ENCODE results near the gene LARP1. TPM values are rescaled to one million over a fixed set of nuclear protein-coding genes. Genes with fewer than 3 reads are reported as not detected.

The LARP1 gene
- total and polyA plus RNA-seq, 2 experiments from 2014 or later, result 133 to 302 TPM

DNA sequence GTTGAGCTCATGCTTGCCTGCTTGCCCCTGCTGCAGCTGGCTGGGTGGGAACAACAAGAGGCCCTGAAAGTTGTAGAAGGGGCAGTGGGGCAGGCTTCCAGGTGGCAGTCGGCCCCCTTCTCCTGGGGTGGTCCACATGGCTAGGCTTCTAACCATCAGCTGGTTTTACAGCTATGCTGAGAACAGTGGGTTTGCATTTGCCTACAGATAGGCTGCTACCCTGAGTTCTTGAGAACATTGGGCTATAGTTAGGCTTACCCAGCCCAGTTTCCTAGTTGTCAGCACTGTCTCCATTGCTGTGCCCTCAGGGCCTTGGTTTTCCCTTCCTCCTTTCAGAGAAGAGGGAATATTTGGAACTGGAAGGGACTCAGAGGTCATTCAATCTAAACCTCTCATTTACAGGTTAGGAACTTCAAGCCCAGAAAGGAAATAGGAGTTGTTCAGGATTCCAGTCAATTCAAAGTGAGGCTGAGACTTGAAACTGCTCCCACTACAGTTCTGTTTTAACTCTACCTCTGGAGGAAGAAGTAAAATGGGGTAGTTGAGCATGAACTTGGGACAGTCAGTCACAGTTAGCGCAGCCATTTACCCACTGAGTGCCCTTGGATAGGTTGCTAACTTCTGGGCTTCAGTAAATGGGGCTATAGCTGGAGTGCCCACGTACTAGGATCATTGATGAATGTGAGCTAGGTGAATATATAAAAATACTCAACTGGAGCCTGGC, 11.5 kb downstream of the LARP1 start:
- no peaks in the 10 kb centered on the region for H3K9me2 ChIP-seq (ENCODE audit: insufficient read depth)
- H3K4me3 ChIP-seq, result no peak overlapping the region
- DNase-seq (ENCODE audit: low spot score) (no peak), ATAC-seq (no peak)
- peaks cover 100% of the 10 kb centered on the region for H4K20me1 ChIP-seq (replicated peaks; ENCODE audit: insufficient read depth)
- no peak overlapping the region for H2AFZ ChIP-seq
- Mint-ChIP-seq H3K9me3 (no peaks in the 10 kb centered on the region), H3K4me1 (peaks cover 72% of the 10 kb centered on the region), H3K27ac (no peak overlapping the region), H3K36me3 (ENCODE audit: low read depth) (peaks cover 5% of the 10 kb centered on the region; the same call in 2 of the 3 replicates), H3K27me3 (ENCODE audit: insufficient read depth, low read depth, poor library complexity) (peaks cover 15% of the 10 kb centered on the region), H3K4me3 (no peak overlapping the region)
- no peaks in the 10 kb centered on the region for H3K27me3 ChIP-seq (ENCODE audit: insufficient read depth)
- peak overlapping the region; percentile 36 for H3K4me2 ChIP-seq
- peaks cover 21% of the 10 kb centered on the region for H3F3A ChIP-seq (replicated peaks; ENCODE audit: low read depth)
- H3K27ac ChIP-seq (ENCODE audit: low read depth), result peak overlapping the region; percentile 63
- TF ChIP-seq ZNF114 (CRISPR knock-in tag; IDR thresholded peaks at IDR 0.05) (no peak), STAT1 (IDR thresholded peaks at IDR 0.05; ENCODE audit: unreplicated experiment) (no peak), ZNF331 (CRISPR knock-in tag; IDR thresholded peaks at IDR 0.05; ENCODE audit: low read depth) (no peak), CREB1 (CRISPR knock-in tag; IDR thresholded peaks at IDR 0.05; ENCODE audit: low read depth) (no peak), NANOG (IDR thresholded peaks at IDR 0.05; ENCODE audit: borderline replicate concordance) (no peak), EZH2phosphoT487 (IDR thresholded peaks at IDR 0.05; ENCODE audit: unreplicated experiment) (no peak), POLR2AphosphoS5 (IDR thresholded peaks at IDR 0.05; ENCODE audit: low read depth) (no peak)
- TF ChIP-seq, protein P1, sequence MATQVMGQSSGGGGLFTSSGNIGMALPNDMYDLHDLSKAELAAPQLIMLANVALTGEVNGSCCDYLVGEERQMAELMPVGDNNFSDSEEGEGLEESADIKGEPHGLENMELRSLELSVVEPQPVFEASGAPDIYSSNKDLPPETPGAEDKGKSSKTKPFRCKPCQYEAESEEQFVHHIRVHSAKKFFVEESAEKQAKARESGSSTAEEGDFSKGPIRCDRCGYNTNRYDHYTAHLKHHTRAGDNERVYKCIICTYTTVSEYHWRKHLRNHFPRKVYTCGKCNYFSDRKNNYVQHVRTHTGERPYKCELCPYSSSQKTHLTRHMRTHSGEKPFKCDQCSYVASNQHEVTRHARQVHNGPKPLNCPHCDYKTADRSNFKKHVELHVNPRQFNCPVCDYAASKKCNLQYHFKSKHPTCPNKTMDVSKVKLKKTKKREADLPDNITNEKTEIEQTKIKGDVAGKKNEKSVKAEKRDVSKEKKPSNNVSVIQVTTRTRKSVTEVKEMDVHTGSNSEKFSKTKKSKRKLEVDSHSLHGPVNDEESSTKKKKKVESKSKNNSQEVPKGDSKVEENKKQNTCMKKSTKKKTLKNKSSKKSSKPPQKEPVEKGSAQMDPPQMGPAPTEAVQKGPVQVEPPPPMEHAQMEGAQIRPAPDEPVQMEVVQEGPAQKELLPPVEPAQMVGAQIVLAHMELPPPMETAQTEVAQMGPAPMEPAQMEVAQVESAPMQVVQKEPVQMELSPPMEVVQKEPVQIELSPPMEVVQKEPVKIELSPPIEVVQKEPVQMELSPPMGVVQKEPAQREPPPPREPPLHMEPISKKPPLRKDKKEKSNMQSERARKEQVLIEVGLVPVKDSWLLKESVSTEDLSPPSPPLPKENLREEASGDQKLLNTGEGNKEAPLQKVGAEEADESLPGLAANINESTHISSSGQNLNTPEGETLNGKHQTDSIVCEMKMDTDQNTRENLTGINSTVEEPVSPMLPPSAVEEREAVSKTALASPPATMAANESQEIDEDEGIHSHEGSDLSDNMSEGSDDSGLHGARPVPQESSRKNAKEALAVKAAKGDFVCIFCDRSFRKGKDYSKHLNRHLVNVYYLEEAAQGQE (IDR thresholded peaks at IDR 0.05; ENCODE audit: unreplicated experiment), result no peak
- TF ChIP-seq, protein P2, sequence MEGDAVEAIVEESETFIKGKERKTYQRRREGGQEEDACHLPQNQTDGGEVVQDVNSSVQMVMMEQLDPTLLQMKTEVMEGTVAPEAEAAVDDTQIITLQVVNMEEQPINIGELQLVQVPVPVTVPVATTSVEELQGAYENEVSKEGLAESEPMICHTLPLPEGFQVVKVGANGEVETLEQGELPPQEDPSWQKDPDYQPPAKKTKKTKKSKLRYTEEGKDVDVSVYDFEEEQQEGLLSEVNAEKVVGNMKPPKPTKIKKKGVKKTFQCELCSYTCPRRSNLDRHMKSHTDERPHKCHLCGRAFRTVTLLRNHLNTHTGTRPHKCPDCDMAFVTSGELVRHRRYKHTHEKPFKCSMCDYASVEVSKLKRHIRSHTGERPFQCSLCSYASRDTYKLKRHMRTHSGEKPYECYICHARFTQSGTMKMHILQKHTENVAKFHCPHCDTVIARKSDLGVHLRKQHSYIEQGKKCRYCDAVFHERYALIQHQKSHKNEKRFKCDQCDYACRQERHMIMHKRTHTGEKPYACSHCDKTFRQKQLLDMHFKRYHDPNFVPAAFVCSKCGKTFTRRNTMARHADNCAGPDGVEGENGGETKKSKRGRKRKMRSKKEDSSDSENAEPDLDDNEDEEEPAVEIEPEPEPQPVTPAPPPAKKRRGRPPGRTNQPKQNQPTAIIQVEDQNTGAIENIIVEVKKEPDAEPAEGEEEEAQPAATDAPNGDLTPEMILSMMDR (conservative IDR thresholded peaks at IDR 0.05; ENCODE audit: low read depth in 2 of 2), result no peak
- TF ChIP-seq, protein P3, sequence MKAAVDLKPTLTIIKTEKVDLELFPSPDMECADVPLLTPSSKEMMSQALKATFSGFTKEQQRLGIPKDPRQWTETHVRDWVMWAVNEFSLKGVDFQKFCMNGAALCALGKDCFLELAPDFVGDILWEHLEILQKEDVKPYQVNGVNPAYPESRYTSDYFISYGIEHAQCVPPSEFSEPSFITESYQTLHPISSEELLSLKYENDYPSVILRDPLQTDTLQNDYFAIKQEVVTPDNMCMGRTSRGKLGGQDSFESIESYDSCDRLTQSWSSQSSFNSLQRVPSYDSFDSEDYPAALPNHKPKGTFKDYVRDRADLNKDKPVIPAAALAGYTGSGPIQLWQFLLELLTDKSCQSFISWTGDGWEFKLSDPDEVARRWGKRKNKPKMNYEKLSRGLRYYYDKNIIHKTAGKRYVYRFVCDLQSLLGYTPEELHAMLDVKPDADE (IDR thresholded peaks at IDR 0.05), result no peak
- H3K4me1 ChIP-seq (ENCODE audit: insufficient read depth), result peaks cover 82% of the 10 kb centered on the region
- peaks cover 100% of the 10 kb centered on the region for H3K79me2 ChIP-seq (replicated peaks; ENCODE audit: insufficient read depth)
- H3K36me3 ChIP-seq (ENCODE audit: insufficient read depth), result no peaks in the 10 kb centered on the region

Measured in GM23338 (cell line).